Neural progenitor cell (in vitro differentiated cells): ENCODE data around the gene KCNMA1. TPM values are rescaled to one million over a fixed set of nuclear protein-coding genes. Genes with fewer than 3 reads are reported as not detected.
"Not testable (repeated sequence)": the region's sequence is repeated elsewhere in the genome, so short reads cannot be mapped to it uniquely, and the experiment has no call there.

Experiments used
- DNase-seq: peaks from one replicate; pipeline ENCODE4 v3.0.0-alpha.2; 2016; ENCODE audit warnings: low spot score
- H2AFZ ChIP-seq: fragments of 200-600 bp; sonication (generic); replicated peaks from 2 replicates; pipeline ENCODE4 v1.6.1; 2016; ENCODE audit warnings: antibody characterized with exemption
- H3F3A ChIP-seq: fragments of 200-600 bp; sonication (generic); 2 replicates; pipeline ENCODE4 v1.6.1; 2016; ENCODE audit warnings: antibody characterized with exemption, low read depth
- H3K27ac ChIP-seq: fragments of 200-600 bp; sonication (generic); 2 replicates; pipeline ENCODE4 v1.5.1; 2016; ENCODE audit warnings: mild to moderate bottlenecking
- H3K27me3 ChIP-seq: fragments of 200-600 bp; sonication (generic); 2 replicates; pipeline ENCODE4 v1.6.1; 2016; ENCODE audit warnings: mild to moderate bottlenecking, moderate library complexity
- H3K36me3 ChIP-seq: fragments of 200-600 bp; sonication (generic); 2 replicates; pipeline ENCODE4 v1.5.1; 2016
- H3K4me1 ChIP-seq: fragments of 200-600 bp; sonication (generic); 2 replicates; pipeline ENCODE4 v1.6.1; 2016; ENCODE audit warnings: mixed run types
- H3K4me2 ChIP-seq: fragments of 200-600 bp; sonication (generic); 2 replicates; pipeline ENCODE4 v1.6.1; 2016
- H3K4me3 ChIP-seq: fragments of 200-600 bp; sonication (generic); 2 replicates; pipeline ENCODE4 v1.5.1; 2016
- H3K79me2 ChIP-seq: fragments of 200-600 bp; sonication (generic); 2 replicates; pipeline ENCODE4 v1.6.1; 2016; ENCODE audit warnings: low read depth
- H3K9ac ChIP-seq: fragments of 200-600 bp; sonication (generic); 2 replicates; pipeline ENCODE4 v1.6.1; 2016
- H3K9me3 ChIP-seq: fragments of 200-600 bp; sonication (generic); 2 replicates; pipeline ENCODE4 v1.5.1; 2016; ENCODE audit warnings: low read depth
- H4K20me1 ChIP-seq: fragments of 200-600 bp; sonication (generic); 2 replicates; pipeline ENCODE4 v1.6.1; 2016; ENCODE audit warnings: low read depth
- H3K27ac Mint-ChIP-seq: 3 replicates; pipeline ENCODE4 v1.8.0; 2021; ENCODE audit warnings: mixed read lengths
- H3K27me3 Mint-ChIP-seq: 2 replicates; pipeline ENCODE4 v1.8.0; 2022; ENCODE audit warnings: low read depth, mild to moderate bottlenecking, inconsistent platforms, moderate library complexity, mixed read lengths; ENCODE audit not compliant: insufficient read depth
- H3K36me3 Mint-ChIP-seq: 3 replicates; pipeline ENCODE4 v1.8.0; 2021; ENCODE audit warnings: mixed read lengths
- H3K4me1 Mint-ChIP-seq: 3 replicates; pipeline ENCODE4 v1.8.0; 2021; ENCODE audit warnings: mixed read lengths
- H3K4me3 Mint-ChIP-seq: 3 replicates; pipeline ENCODE4 v1.8.0; 2021; ENCODE audit warnings: mild to moderate bottlenecking, moderate library complexity, mixed read lengths
- H3K9me3 Mint-ChIP-seq: 3 replicates; pipeline ENCODE4 v1.8.0; 2020; ENCODE audit warnings: mixed read lengths
- EZH2 ChIP-seq: fragments of 200-600 bp; sonication (generic); IDR thresholded peaks from 2 replicates; pipeline ENCODE4 v1.6.1; 2017; ENCODE audit warnings: antibody characterized with exemption, mild to moderate bottlenecking, moderate library complexity
- EZH2phosphoT487 ChIP-seq: fragments of 200-600 bp; sonication (generic); IDR thresholded peaks from 2 replicates; pipeline ENCODE4 v1.6.1; 2017; ENCODE audit warnings: antibody characterized with exemption
- total RNA-seq: library from RNA; depleted of rRNA; stranded (reverse); fragments of >200 nt; gene quantifications from 2 replicates; pipeline ENCODE4 v1.2.3, GENCODE V29; 2015; ENCODE audit warnings: low replicate concordance
- TF ChIP-seq, protein P1 (sequence below): fragments of 200-600 bp; sonication (generic); IDR thresholded peaks from 2 replicates; pipeline ENCODE4 v1.5.1; 2017; ENCODE audit warnings: antibody characterized with exemption, mild to moderate bottlenecking

Gene KCNMA1
- total RNA-seq, 1 donor from 2014 or later = 2.4 TPM

- Mint-ChIP-seq H3K9me3 (no peaks in the 10 kb centered on the region), H3K36me3 (no peaks in the 10 kb centered on the region), H3K4me3 (no peak overlapping the region), H3K27me3 (peaks cover 8% of the 10 kb centered on the region), H3K4me1 (peaks cover 15% of the 10 kb centered on the region), H3K27ac (no peak overlapping the region)
- Histone ChIP-seq H3K27ac (no peak overlapping the region), H3K9ac (no peak overlapping the region), H3K4me3 (no peak overlapping the region), H3K36me3 (no peaks in the 10 kb centered on the region), H3K4me2 (no peak overlapping the region), H3K79me2 (no peaks in the 10 kb centered on the region), H4K20me1 (no peaks in the 10 kb centered on the region), H2AFZ (no peak overlapping the region), H3K9me3 (no peaks in the 10 kb centered on the region), H3F3A (no peaks in the 10 kb centered on the region), H3K27me3 (no peaks in the 10 kb centered on the region), H3K4me1 (peaks cover 4% of the 10 kb centered on the region)
- TF ChIP-seq, protein P1, sequence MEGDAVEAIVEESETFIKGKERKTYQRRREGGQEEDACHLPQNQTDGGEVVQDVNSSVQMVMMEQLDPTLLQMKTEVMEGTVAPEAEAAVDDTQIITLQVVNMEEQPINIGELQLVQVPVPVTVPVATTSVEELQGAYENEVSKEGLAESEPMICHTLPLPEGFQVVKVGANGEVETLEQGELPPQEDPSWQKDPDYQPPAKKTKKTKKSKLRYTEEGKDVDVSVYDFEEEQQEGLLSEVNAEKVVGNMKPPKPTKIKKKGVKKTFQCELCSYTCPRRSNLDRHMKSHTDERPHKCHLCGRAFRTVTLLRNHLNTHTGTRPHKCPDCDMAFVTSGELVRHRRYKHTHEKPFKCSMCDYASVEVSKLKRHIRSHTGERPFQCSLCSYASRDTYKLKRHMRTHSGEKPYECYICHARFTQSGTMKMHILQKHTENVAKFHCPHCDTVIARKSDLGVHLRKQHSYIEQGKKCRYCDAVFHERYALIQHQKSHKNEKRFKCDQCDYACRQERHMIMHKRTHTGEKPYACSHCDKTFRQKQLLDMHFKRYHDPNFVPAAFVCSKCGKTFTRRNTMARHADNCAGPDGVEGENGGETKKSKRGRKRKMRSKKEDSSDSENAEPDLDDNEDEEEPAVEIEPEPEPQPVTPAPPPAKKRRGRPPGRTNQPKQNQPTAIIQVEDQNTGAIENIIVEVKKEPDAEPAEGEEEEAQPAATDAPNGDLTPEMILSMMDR = no peak
- TF ChIP-seq EZH2phosphoT487 = no peak
- no peak for TF ChIP-seq EZH2
- no peak for DNase-seq
Measured at GRCh38 chr10:77520290-77520689, 117.3 kb downstream of the KCNMA1 start.

- not testable (repeated sequence) for H3K27ac Mint-ChIP-seq, H4K20me1 ChIP-seq, H3K27me3 Mint-ChIP-seq, H3F3A ChIP-seq, H3K4me1 ChIP-seq, H3K36me3 ChIP-seq, H2AFZ ChIP-seq, H3K4me3 ChIP-seq, H3K27me3 ChIP-seq, H3K36me3 Mint-ChIP-seq, H3K79me2 ChIP-seq, H3K27ac ChIP-seq, H3K9ac ChIP-seq, H3K9me3 ChIP-seq, H3K9me3 Mint-ChIP-seq, H3K4me2 ChIP-seq, H3K4me3 Mint-ChIP-seq, DNase-seq
- H3K4me1 Mint-ChIP-seq = peaks cover 17% of the 10 kb centered on the region
Measured at GRCh38 chr10:77519791-77520190, 117.8 kb downstream of the KCNMA1 start.

GRCh38 chr10:77518910-77519274 is 118.7 kb downstream of the KCNMA1 start:
- Mint-ChIP-seq H3K9me3 (no peaks in the 10 kb centered on the region), H3K4me1 (peaks cover 19% of the 10 kb centered on the region)
- H3K36me3 ChIP-seq = no peaks in the 10 kb centered on the region

GRCh38 chr10:77518241-77518909 is 119.2 kb downstream of the KCNMA1 start:
- no peak for DNase-seq
- Mint-ChIP-seq H3K4me1 (peaks cover 24% of the 10 kb centered on the region), H3K9me3 (no peaks in the 10 kb centered on the region), H3K27me3 (peaks cover 8% of the 10 kb centered on the region), H3K36me3 (no peaks in the 10 kb centered on the region), H3K27ac (peak overlapping the region; percentile 59), H3K4me3 (no peak overlapping the region)
- Histone ChIP-seq H3F3A (no peaks in the 10 kb centered on the region), H4K20me1 (no peaks in the 10 kb centered on the region), H3K79me2 (no peaks in the 10 kb centered on the region), H3K27ac (no peak overlapping the region), H3K27me3 (no peaks in the 10 kb centered on the region), H3K4me3 (no peak overlapping the region), H2AFZ (no peak overlapping the region), H3K9ac (no peak overlapping the region), H3K9me3 (no peaks in the 10 kb centered on the region), H3K36me3 (no peaks in the 10 kb centered on the region), H3K4me2 (no peak overlapping the region), H3K4me1 (peaks cover 5% of the 10 kb centered on the region)
- TF ChIP-seq, protein P1 = no peak
- TF ChIP-seq EZH2phosphoT487 (no peak), EZH2 (no peak)

More at GRCh38 chr10:77518910-77519274, 118.7 kb downstream of the KCNMA1 start:
- H3K27ac ChIP-seq = no peak overlapping the region
- H3K9me3 ChIP-seq = no peaks in the 10 kb centered on the region
- H3K4me3 Mint-ChIP-seq = no peak overlapping the region
- peaks cover 8% of the 10 kb centered on the region for H3K27me3 Mint-ChIP-seq
- no peaks in the 10 kb centered on the region for H3K27me3 ChIP-seq
- no peak for DNase-seq
- H3K9ac ChIP-seq = no peak overlapping the region
- no peaks in the 10 kb centered on the region for H4K20me1 ChIP-seq
- no peak for TF ChIP-seq EZH2
- TF ChIP-seq, protein P1 = no peak
- TF ChIP-seq EZH2phosphoT487 = no peak
- no peak overlapping the region for H3K4me2 ChIP-seq
- peaks cover 4% of the 10 kb centered on the region for H3K4me1 ChIP-seq
- H3K79me2 ChIP-seq = no peaks in the 10 kb centered on the region
- no peak overlapping the region for H3K4me3 ChIP-seq
- H3K36me3 Mint-ChIP-seq = no peaks in the 10 kb centered on the region
- H2AFZ ChIP-seq = no peak overlapping the region
- H3K27ac Mint-ChIP-seq = no peak overlapping the region
- H3F3A ChIP-seq = no peaks in the 10 kb centered on the region
